Kidney glomerular epithelial cell (primary cell): ENCODE data around the gene VRK2.

Experiments used
- DNase-seq: peaks from one replicate; lab custom pipeline; 2025; lab: John Stamatoyannopoulos, UW

VRK2 gene

GRCh38 chr2:58046585-58047372 is at the start of gene VRK2:
Gene VRK2 (plus strand): TSS chr2:58046806. CDS start chr2:58048832, 2,026 bp downstream.
- DNase-seq = peak; percentile 80

GRCh38 chr2:58006256-58006951 is 40.2 kb upstream of the VRK2 start:
- no peak for DNase-seq

DNA sequence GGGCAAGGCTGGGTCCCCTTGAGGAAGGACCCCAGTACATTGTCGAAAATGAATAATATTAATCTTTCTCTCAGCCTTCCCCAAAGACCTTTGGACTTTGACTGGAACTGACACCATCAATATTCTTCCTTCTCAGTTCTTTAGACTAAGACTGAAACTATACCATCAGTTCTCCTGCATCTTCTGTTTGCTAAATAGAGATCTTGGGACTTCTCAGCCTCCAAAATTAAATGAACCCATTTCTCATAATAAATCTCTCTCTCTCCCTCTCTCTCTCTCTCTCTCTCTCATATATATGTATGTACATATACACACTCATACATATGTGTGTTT is 39.7 kb upstream of the VRK2 start:
- DNase-seq = no peak

- DNase-seq = no peak
Observed at GRCh38 chr2:58010599-58010998, 36.0 kb upstream of the VRK2 start.

DNA sequence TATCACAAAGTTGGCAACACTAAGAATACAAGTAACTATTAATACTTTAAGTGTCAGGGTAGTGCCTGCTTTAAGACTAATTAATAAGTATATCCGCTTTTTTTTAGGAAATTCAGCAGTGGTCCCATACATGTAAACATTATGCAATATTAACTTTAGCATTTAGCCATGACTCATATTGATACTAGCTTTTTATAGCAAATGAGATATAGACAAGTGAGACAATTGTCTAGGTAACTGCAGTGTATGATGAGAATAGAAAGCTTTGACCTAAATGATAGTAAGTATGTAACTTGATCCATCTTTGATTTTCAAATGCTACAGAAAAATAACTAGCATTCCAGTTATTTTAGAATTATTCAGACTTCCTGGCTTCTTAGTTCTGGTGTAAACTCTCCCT is 27.4 kb upstream of the VRK2 start:
- DNase-seq = no peak

- DNase-seq = no peak
Observed at GRCh38 chr2:58025150-58025933, 21.3 kb upstream of the VRK2 start.

DNA sequence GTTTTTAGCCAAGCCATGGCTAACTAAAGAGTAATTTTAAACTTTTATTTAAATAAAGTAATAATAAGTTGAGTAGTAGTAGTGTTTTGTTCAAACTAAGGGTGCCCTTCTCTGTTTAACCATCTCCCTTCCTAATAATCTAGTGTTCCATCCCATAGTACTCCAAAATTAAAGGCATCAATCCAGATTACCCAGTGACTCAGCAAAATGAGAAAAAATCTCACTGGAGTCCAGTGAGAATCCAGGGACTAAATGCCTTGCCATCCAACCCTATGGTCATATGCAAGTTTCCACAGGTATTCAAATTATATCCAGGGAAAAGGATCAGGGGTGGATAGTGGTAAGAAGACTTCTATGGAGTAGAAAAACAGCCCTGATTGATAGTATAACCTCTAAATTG is 19.6 kb upstream of the VRK2 start:
- no peak for DNase-seq

DNA sequence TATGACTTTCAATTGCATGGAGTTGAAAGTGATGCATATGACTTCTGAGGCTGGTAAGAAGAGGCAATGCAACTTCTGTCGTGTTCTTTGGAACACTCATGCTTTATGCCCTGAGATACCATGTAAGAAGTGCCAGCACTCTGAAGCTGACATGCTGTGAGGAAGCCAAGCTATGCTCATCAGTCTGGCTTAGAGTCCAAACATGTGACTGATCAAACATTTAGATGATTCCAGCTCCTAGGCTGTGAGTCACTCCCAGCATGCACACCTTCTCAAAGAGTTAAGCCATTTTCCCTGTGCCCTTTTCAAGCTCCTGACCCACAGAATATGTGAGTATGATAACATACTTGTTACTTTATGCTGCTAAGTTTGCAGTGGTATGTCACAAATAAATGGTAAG is 15.8 kb upstream of the VRK2 start:
- DNase-seq = no peak

DNA sequence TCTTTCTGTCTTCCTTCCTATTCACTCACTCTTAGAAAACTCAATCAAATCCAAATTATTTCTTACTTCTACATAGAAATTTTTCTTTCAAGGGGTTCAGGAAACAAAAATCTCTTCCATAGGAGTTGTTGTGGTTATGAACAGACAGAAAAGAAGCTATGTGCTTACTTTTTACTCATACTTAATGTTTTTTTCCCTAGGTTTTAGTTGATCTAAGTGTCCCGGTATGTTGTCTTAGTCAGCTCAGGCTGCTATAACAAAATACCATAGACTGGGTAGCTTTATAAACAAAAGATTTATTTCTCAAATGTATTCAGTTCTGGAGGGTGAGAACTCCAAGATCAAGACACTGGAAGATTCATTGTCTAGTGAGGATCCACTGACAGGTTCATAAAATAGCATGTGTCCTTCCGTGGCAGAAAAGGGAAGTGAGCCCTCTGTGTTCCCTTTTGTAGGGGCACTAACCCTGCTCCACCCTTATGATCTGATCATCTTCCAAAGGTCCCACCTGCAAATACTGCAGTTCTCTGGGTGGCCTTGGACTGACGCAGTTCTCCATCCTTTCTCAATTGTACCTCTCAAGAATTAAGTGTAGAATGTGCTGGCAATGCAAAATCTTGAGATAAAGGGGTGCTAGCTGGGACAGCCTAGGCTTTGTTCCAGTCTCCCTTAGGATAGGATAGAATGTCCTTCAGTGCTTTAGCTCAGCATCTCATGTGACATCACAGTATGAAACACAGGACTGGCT is 14.4 kb upstream of the VRK2 start:
- DNase-seq = no peak

- no peak for DNase-seq
Observed at GRCh38 chr2:58032764-58033080, 13.9 kb upstream of the VRK2 start.

- DNase-seq = no peak
Observed at GRCh38 chr2:58033530-58033929, 13.1 kb upstream of the VRK2 start.

GRCh38 chr2:58035352-58035751 is 11.3 kb upstream of the VRK2 start:
- DNase-seq = no peak

DNA sequence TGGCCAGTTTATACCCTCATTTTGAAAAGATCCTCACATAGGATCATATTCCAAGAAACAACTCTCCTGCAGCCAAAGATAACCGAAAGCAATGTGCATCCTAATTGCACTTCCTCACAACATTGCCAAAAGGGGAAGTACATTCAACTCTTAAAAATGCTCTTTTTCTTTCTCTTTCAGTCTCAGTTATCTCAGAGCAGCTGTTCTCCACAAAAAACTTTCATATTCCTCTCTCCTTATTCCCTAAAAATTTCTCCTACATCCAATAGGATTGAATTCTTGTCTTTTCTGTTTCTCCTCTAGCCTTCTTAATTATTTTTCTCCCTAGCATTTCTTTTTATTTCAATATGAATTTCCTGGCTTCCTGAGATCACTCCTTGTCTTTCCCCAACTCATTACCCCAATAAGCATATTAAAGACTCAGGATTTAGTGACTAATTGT is 7.4 kb upstream of the VRK2 start:
- no peak for DNase-seq

DNA sequence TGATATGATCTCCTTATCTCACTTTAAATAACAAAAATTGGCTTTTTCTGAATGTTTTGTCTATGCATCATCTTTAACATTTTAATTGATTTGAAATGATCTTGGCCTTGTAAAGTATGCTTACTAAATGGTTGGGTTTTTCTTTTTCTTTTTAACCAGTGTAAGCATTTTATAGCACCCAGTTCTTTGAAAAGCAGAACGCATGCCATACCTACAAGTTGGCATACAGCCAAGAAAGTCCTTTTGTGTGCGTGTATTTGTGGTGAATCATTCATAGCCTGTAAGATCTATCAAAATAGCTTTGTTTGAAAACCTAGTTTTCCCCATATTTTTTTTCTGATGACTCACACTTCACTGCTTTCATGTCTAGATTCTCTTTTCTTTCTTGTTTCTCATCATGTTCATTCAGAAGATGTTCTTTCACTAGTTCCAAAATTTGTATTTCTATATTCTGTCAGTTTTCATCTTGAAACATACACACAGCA is 4.1 kb upstream of the VRK2 start:
- DNase-seq = peak; percentile 88

DNA sequence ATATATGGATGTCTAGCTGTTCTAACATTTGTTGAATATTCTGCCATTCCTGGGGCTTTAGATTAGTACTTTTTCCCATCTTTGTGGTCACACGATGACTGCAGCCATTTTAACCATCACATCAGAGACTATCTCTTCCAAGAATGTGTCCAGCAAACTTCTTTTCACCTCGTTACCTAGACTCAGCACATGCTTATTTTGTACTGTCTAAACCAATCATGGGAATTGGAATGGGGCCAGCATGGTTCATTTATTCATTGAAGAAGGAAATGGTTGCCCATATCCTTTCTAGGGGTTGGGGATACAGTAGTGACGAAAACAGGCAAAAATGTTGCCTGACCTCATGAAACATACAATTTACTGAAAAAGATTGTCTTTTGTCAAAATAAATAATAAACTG is 2.5 kb upstream of the VRK2 start:
- no peak for DNase-seq

DNA sequence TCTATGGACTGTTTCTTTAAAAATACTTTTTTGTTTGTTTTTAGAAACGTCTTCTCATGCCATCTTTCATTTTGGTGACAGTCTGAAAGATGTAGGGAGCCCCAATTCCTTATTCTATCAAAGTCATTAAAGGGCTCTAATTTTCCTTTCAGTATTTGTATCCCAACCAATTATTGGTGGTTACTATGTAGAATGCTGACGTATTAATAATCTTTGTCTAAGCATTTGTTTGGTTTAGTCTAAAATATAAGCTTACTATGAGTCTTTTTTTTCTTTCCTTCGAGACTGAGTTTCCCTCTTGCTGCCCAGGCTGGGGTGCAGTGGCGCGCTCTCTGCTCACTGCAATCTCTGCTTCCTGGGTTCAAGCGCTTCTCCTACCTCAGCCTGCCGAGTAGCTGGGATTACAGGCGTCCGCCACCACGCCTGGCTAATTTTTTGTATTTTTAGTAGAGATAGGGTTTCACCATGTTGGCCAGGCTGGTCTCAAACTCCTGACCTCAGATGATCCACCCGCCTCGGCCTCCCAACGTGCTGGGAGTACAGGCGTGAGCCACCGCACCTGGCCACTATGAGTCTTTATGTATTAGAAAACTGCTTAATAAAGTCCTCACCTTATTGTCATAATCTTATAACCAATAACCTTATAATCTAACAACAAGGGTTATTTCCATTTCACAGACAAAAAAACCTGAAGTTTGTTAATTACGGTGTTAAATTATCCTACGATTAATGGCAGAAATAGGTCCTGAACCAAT is 849 bp upstream of the VRK2 start:
- no peak for DNase-seq

DNA sequence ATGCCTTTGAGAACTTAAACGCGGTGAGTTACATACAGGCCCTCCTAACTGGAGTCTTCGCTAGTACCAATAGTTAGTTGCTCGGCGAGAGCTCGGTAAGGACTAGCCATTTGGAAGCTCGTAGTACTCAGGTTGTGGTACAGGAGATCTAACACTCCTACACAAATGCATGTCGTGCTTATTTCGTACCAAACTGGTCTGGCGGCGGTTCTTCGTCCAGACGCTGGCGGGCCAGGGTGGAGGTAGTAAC is 346 bp upstream of the VRK2 start:
- no peak for DNase-seq

GRCh38 chr2:58047373-58047935 is 848 bp downstream of the VRK2 start:
- no peak for DNase-seq

DNA sequence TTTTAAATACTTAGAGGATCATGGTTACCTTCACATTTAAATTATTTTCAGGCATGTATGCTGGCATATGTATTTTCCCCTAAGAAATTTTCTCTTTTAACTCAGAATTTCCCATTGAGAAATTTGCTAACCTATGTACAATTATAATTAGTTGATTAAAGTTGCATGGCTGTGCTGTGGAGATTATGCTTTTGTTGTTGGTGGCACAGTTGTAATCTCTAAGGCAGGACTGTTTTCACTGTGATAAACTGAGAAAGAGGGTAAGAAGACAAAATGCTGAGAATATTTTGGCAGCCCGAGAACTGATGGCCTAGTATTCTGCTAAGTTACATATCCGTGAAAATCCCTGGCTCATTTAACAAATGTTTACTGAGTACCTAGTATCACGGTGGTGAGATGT is 1.4 kb downstream of the VRK2 start:
- DNase-seq = no peak

GRCh38 chr2:58051445-58051844 is 4.8 kb downstream of the VRK2 start:
- DNase-seq = no peak

GRCh38 chr2:58052978-58053377 is 6.4 kb downstream of the VRK2 start:
- no peak for DNase-seq
